IPS-20b (cell line): Measurements from ENCODE around the gene XRCC6.
"Not testable (repeated sequence)": the region's sequence is repeated elsewhere in the genome, so short reads cannot be mapped to it uniquely, and the experiment has no call there.

Experiments used
- H3K27ac ChIP-seq: one replicate; pipeline ENCODE4 v1.5.1; 2013; ENCODE audit warnings: low read length
- H3K27me3 ChIP-seq: 2 replicates; pipeline ENCODE4 v1.6.1; 2013; ENCODE audit warnings: mild to moderate bottlenecking, low read length, inconsistent platforms; ENCODE audit not compliant: insufficient read depth
- H3K36me3 ChIP-seq: 2 replicates; pipeline ENCODE4 v1.6.1; 2013; ENCODE audit warnings: low read depth, mild to moderate bottlenecking, inconsistent platforms, low read length, moderate library complexity; ENCODE audit not compliant: insufficient read depth
- H3K4me1 ChIP-seq: 2 replicates; pipeline ENCODE4 v1.6.1; 2013; ENCODE audit warnings: mild to moderate bottlenecking, control low read depth, inconsistent platforms, low read length, moderate library complexity; ENCODE audit not compliant: insufficient read depth
- H3K4me3 ChIP-seq: 2 replicates; pipeline ENCODE4 v1.5.1; 2013; ENCODE audit warnings: mild to moderate bottlenecking, low read length, inconsistent platforms
- H3K9ac ChIP-seq: 2 replicates; pipeline ENCODE4 v1.6.1; 2013; ENCODE audit warnings: low read depth, mild to moderate bottlenecking, inconsistent platforms, low read length, moderate library complexity
- H3K9me3 ChIP-seq: 2 replicates; pipeline ENCODE4 v1.6.1; 2013; ENCODE audit warnings: mild to moderate bottlenecking, low read depth, low read length, inconsistent platforms; ENCODE audit not compliant: insufficient read depth

The XRCC6 gene

DNA sequence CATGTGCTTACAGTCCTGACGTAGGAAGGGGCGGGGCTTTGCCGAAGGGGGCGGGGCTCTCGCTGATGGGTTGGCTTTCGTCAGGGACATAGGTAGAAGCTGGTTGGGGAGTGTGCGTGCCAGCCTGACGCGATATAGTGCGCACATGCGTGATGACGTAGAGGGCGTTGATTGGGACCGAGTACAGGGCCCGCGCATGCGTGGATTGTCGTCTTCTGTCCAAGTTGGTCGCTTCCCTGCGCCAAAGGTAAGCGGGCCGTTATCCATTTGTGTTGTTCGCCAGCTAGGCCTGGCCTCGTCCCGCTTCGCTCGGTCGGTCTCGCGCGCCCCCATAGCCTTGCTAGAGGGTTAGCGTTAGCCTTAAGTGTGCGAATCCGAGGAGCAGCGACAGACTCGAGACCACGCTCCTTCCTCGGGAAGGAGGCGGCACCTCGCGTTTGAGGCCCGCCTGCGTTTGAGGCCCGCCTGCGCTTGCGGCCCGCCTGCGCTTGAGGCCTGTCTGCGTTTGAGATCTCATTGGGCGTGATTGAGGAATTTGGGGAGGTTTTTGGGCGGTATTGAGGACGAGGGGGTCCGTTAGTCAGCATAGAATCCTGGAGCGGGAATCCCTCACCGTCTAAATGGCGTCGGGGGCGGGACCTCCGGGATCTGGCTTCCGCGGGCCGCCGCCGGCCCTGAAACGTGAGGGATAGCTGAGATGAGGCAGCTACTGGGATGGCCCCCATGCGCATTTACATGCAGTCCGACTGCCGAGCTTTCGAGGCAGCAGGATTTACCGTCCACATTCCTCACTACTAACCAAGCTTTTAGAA, at the start of gene XRCC6:
XRCC6 (plus strand) TSS at position 197 of the 812 bp plus-strand sequence. CDS start 710 bp downstream, outside the sequence.
- Histone ChIP-seq H3K9me3 (no peaks in the 10 kb centered on the region), H3K36me3 (peaks cover 34% of the 10 kb centered on the region), H3K4me3 (peak within 1 kb of the TSS; percentile 79), H3K4me1 (peaks cover 12% of the 10 kb centered on the region; the same call in 1 of the 2 replicates), H3K27ac (peak within 1 kb of the TSS; percentile 95), H3K9ac (peak within 1 kb of the TSS; percentile 96), H3K27me3 (no peaks in the 10 kb centered on the region)

DNA sequence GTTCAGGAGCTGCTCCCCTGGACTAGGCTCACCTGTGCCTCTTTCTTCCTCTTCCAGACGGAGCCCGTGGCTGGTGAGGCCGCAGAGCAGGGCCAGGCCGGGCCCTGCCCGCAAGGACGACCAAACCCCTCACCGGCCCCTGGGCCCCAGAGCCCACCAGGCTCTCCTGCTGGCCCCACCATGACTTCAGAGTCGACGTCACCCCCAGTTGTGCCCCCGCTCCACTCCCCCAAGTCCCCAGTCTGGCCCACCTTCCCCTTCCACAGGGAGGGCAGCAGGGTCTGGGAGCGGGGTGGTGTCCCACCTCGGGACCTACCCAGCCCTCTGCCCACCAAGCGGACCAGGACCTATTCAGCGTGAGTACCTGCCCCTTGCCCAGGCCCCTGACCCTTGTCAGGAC, 49.3 kb upstream of the XRCC6 start:
- H3K9ac ChIP-seq = no peak overlapping the region
- H3K27ac ChIP-seq = no peak overlapping the region
- H3K4me1 ChIP-seq = no peaks in the 10 kb centered on the region
- H3K4me3 ChIP-seq = no peak overlapping the region
- H3K9me3 ChIP-seq = no peaks in the 10 kb centered on the region
- H3K36me3 ChIP-seq = no peaks in the 10 kb centered on the region
- H3K27me3 ChIP-seq = no peaks in the 10 kb centered on the region

DNA sequence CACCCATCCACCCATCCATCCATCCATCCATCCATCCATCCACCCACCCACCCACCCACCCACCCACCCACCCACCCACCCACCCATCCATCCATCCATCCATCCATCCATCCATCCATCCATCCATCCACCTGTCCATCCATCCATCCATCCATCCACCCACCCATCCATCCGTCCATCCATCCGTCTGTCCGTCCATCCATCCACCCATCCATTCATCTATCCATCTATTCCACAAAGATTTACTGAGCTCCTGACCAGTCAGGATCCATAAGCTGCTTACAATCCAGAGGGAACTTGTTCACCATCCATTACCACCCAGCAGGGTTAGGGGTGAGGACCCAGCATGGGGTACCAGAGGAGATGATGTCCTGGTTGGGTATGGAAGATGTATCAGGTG, 48.8 kb upstream of the XRCC6 start:
- H3K4me1 ChIP-seq, H3K36me3 ChIP-seq, H3K9me3 ChIP-seq, H3K27ac ChIP-seq, H3K9ac ChIP-seq, H3K27me3 ChIP-seq, H3K4me3 ChIP-seq: not testable (repeated sequence)

DNA sequence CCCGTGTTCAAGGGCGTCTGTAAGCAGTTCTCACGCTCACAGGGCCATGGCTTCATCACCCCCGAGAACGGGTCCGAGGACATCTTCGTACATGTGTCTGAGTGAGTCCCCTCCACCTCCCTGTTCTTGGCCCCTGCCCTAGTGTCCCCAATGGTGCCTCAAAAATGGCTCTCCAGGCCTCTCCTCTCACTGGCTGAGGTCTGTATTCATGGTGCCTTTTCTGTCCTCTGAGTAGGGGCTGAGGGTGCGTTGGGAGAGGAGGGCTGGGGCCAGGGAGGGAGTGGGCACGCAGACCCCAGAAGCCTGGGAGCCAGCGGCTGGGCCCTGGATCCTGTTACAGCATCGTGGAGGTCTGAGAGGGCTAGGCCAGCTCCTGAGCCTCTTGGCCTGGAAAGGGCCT, 47.4 kb upstream of the XRCC6 start:
- Histone ChIP-seq H3K27me3 (no peaks in the 10 kb centered on the region), H3K9me3 (no peaks in the 10 kb centered on the region), H3K27ac (no peak overlapping the region), H3K4me1 (no peaks in the 10 kb centered on the region), H3K4me3 (no peak overlapping the region), H3K9ac (no peak overlapping the region), H3K36me3 (no peaks in the 10 kb centered on the region)

DNA sequence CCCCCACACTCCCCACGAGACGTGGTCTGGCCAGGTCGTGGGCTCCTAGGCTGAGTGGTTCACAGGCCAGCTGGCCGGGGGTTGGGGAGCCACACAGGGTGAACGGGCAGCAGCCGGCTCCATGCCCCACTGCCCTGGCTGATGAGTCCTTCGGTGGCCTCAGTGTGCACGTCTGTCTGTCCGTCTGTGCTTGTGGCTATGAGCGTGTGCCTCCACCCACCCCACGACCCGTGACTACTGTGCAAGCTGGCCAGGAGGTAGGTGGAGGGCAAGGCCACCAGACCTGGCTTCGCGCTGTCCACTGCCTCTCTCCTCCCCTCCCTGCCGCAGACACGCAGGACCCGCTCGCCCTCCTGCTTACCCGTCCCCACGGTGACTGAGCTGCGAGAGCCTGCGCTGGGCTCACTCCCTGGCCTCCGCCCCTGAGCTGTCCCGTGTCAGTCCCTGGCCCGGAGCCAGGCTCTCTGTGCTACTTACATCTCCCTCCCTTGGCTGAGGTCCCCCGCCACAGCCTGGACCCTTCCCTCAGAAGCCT, 46.2 kb upstream of the XRCC6 start:
- H3K4me3 ChIP-seq = no peak overlapping the region
- no peak overlapping the region for H3K27ac ChIP-seq
- no peak overlapping the region for H3K9ac ChIP-seq
- H3K36me3 ChIP-seq = no peaks in the 10 kb centered on the region
- H3K27me3 ChIP-seq = no peaks in the 10 kb centered on the region
- H3K9me3 ChIP-seq = no peaks in the 10 kb centered on the region
- no peaks in the 10 kb centered on the region for H3K4me1 ChIP-seq

DNA sequence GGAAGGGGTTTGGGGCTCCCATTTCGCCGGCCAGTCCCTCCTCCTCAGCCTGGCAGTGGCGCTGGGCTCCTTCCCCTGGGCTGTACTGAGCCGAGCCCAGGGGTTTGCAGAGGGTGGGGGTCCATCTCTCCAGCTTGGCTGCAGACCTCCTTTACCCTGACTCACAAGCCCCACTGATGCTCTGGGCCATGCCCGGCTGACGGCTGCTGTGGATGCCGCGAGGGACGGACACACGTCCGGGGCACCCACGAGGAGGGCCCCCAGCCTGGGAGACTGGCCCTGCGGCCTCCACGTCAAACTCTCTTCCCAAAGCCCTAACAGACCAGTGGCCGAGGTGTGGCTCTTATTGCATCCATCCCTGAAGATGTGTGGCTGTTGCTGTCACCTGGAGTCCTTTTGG, 45.6 kb upstream of the XRCC6 start:
- Histone ChIP-seq H3K9me3 (no peaks in the 10 kb centered on the region), H3K27me3 (no peaks in the 10 kb centered on the region), H3K4me1 (no peaks in the 10 kb centered on the region), H3K4me3 (no peak overlapping the region), H3K9ac (no peak overlapping the region), H3K27ac (no peak overlapping the region), H3K36me3 (no peaks in the 10 kb centered on the region)

DNA sequence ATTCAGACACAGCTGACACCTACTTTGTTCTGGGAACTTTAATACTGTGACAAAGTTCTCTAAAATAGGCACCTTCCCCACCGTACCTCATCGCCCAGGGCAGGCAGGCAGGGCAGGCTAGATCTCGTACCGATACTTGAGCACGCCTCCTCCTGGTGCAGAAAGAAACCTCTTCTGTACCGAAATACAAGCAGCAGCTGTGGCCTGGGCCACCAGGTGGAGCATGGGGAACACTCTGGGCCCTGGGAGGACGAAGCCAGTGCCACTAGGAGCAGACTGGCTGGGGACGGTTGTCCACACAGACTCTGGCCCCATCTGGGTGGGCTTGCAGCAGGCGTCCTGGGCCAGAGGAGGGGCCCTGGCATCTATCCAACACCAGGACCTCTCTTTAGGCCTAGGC, 44.2 kb upstream of the XRCC6 start:
- no peak overlapping the region for H3K27ac ChIP-seq
- no peaks in the 10 kb centered on the region for H3K4me1 ChIP-seq
- H3K36me3 ChIP-seq = no peaks in the 10 kb centered on the region
- no peaks in the 10 kb centered on the region for H3K27me3 ChIP-seq
- no peaks in the 10 kb centered on the region for H3K9me3 ChIP-seq
- no peak overlapping the region for H3K9ac ChIP-seq
- no peak overlapping the region for H3K4me3 ChIP-seq

DNA sequence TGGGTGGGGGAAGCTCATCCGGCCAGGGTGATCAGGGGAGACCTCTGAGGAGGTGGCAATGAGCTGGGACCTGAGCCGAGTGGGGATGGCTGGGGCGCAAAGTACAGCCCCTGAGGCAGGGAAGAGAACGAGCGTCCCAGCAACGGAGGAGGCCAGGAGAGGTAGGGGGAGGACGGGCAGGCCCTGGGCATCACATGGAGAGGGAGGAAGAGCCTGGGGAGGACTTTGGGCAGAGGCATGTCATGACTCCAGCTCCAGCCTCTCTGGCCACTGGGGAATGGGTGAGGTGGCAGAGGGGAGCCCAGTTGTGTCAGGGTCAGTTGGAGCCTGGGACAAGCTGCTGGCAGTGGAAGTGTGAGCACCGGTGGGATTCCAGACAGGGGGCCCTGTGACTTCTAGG, 43.0 kb upstream of the XRCC6 start:
- no peaks in the 10 kb centered on the region for H3K9me3 ChIP-seq
- H3K27me3 ChIP-seq = no peaks in the 10 kb centered on the region
- H3K36me3 ChIP-seq = no peaks in the 10 kb centered on the region

DNA sequence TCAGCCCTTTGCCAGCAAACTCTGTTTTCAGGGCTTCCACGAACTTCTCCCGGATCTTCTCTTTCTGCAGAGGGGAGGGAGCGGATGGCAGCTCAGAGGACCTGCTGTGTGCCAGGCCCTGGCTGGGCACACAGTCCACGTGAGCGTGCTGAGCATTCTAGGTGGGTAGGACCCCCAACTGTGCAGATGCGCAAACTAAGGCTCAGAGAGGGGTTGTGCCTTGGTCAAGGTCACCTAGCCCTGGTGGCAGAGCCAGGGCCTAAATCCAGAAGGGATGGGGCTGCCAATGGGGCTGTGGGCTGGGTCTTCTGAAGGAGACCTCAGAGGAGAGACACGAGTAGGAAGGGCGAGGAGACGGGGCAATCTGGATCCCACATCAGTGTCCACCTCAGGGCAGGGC, 42.3 kb upstream of the XRCC6 start:
- Histone ChIP-seq H3K9ac (no peak overlapping the region), H3K9me3 (no peaks in the 10 kb centered on the region), H3K4me1 (no peaks in the 10 kb centered on the region), H3K4me3 (no peak overlapping the region), H3K27me3 (no peaks in the 10 kb centered on the region), H3K36me3 (no peaks in the 10 kb centered on the region), H3K27ac (no peak overlapping the region)

More for the DNA sequence above, 43.0 kb upstream of the XRCC6 start:
- Histone ChIP-seq H3K4me1 (no peaks in the 10 kb centered on the region), H3K9ac (no peak overlapping the region), H3K27ac (no peak overlapping the region), H3K4me3 (no peak overlapping the region)

DNA sequence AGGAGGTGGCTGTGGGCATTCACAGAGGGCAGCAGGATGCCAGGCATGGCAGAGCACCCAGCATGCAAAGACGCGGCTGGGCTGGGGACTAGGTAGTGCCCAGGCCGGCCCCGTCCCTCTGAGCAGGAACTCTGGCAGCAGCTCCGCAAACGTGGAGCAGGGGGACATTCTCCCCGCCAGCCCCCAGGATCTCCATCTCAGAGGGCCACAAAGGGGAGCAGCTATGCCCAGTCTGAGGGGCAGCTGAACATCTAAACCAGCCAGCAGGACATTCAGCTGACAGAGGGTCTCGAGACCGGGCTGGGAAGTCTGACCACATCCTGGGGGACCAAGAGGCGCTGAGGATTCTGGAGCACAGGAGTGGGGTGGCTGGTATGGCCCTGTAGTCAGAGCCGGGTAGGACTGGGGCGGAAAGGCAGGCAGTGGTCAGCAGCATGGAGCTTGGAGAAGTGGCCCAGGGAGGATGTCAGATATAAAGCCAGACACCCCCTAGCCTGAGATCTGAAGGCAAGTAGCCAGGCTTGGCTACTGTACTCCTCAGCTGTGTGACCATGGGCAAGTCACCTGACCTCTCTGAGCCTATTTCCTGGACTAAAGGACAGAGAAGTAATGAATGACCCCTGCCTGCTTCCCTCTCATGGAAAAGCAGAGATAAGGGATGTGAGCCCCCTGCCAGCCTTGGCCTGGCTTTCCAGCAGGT, 41.6 kb upstream of the XRCC6 start:
- H3K4me3 ChIP-seq = no peak overlapping the region

DNA sequence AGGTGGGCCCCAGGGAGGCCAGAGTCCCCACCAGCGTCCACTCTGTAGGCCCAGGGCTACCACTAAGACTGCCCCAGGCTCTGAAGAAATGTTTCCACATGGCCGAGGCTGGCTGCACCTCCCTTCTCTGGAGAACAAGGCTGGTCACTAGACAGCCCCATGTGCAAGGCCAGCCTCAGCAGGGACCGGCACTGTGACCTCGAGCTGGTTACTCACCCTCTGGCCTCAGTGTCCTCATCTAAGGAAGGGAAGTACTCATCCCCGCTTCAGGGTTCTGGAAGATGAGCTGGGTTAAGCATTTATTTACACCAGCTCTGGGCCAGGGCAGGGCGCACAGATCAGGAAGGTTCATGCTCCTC, 41.1 kb upstream of the XRCC6 start:
- no peak overlapping the region for H3K4me3 ChIP-seq
- H3K27ac ChIP-seq = no peak overlapping the region
- no peaks in the 10 kb centered on the region for H3K9me3 ChIP-seq
- H3K27me3 ChIP-seq = no peaks in the 10 kb centered on the region
- H3K36me3 ChIP-seq = no peaks in the 10 kb centered on the region
- H3K4me1 ChIP-seq = no peaks in the 10 kb centered on the region
- no peak overlapping the region for H3K9ac ChIP-seq

More for the DNA sequence above, 41.6 kb upstream of the XRCC6 start:
- Histone ChIP-seq H3K4me1 (no peaks in the 10 kb centered on the region), H3K27ac (no peak overlapping the region), H3K27me3 (no peaks in the 10 kb centered on the region), H3K36me3 (no peaks in the 10 kb centered on the region), H3K9ac (no peak overlapping the region), H3K9me3 (no peaks in the 10 kb centered on the region)

DNA sequence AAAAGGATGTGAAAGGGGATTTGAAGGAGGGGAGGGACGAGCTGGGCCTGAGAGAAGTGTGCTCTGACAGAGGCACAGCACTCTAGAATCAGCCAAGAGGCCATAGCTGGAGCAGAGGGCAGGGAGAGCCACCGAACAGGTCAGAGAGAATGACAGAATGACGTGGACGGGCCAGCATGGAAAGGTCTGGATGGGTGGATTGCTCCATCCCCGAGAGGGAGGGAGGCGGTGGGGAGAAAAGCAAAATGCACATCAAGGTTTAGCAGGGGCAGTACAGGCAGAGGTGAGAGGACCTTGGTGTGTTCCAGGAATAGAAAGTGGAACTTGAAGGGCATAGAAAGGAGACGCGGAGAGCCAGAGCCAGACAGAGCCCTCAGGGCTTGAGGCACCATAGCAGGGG, 38.4 kb upstream of the XRCC6 start:
- no peak overlapping the region for H3K9ac ChIP-seq
- H3K36me3 ChIP-seq = no peaks in the 10 kb centered on the region
- H3K27ac ChIP-seq = no peak overlapping the region

More for the DNA sequence above, 38.4 kb upstream of the XRCC6 start:
- Histone ChIP-seq H3K4me1 (no peaks in the 10 kb centered on the region), H3K9me3 (no peaks in the 10 kb centered on the region), H3K4me3 (no peak overlapping the region), H3K27me3 (no peaks in the 10 kb centered on the region)
